Endometrium (tissue), 2 donors: Measurements from ENCODE around the gene PDLIM5.
"Not testable (repeated sequence)": the region's sequence is repeated elsewhere in the genome, so short reads cannot be mapped to it uniquely, and the experiment has no call there.

Source experiments
- FAIRE-seq: peaks from 2 replicates; lab custom pipeline; 2012; peaks lifted over from hg19 to GRCh38; lab: Jason Lieb, UNC
- donor health status: control.
- donor health status: control.

PDLIM5 gene

GRCh38 chr4:94528792-94529451, 77.2 kb downstream of the PDLIM5 start:
- no peak for FAIRE-seq

- FAIRE-seq: no peak
Observed at GRCh38 chr4:94530073-94530472, 78.3 kb downstream of the PDLIM5 start.

GRCh38 chr4:94531991-94532789, 80.4 kb downstream of the PDLIM5 start:
- no peak for FAIRE-seq

- FAIRE-seq: no peak
Observed at GRCh38 chr4:94533405-94534223, 81.9 kb downstream of the PDLIM5 start.

- FAIRE-seq: no peak
Observed at GRCh38 chr4:94534401-94535312, 82.9 kb downstream of the PDLIM5 start.

- FAIRE-seq: no peak
Observed at GRCh38 chr4:94536049-94536448, 84.3 kb downstream of the PDLIM5 start.

GRCh38 chr4:94536649-94537469, 85.1 kb downstream of the PDLIM5 start:
- FAIRE-seq: peak; percentile 80

GRCh38 chr4:94537921-94538628, 86.3 kb downstream of the PDLIM5 start:
- no peak for FAIRE-seq

- FAIRE-seq: no peak
Observed at GRCh38 chr4:94540476-94540875, 88.7 kb downstream of the PDLIM5 start.

- FAIRE-seq: no peak
Observed at GRCh38 chr4:94544811-94545210, 93.1 kb downstream of the PDLIM5 start.

GRCh38 chr4:94545296-94545695, 93.6 kb downstream of the PDLIM5 start:
- FAIRE-seq: no peak

- FAIRE-seq: no peak
Observed at GRCh38 chr4:94546949-94547348, 95.2 kb downstream of the PDLIM5 start.

- FAIRE-seq: no peak
Observed at GRCh38 chr4:94548571-94548970, 96.8 kb downstream of the PDLIM5 start.

- no peak for FAIRE-seq
Observed at GRCh38 chr4:94550352-94550751, 98.6 kb downstream of the PDLIM5 start.

- no peak for FAIRE-seq
Observed at GRCh38 chr4:94550851-94551250, 99.1 kb downstream of the PDLIM5 start.

- peak; percentile 4 for FAIRE-seq
Observed at GRCh38 chr4:94551643-94552564, 100.2 kb downstream of the PDLIM5 start.

- not testable (repeated sequence) for FAIRE-seq
Observed at GRCh38 chr4:94556047-94556446, 104.3 kb downstream of the PDLIM5 start.

- FAIRE-seq: not testable (repeated sequence)
Observed at GRCh38 chr4:94557632-94558031, 105.9 kb downstream of the PDLIM5 start.

- FAIRE-seq: no peak
Observed at GRCh38 chr4:94558392-94558904, 106.7 kb downstream of the PDLIM5 start.
